NCI-H2029 treated with DMSO at 0.1 percent for 48 hours (cell line): ENCODE measurements around the gene USP12.
A peak's percentile ranks its signal among the peaks of the same experiment; 100 is the strongest.
"Not testable (repeated sequence)": the region's sequence is repeated elsewhere in the genome, so short reads cannot be mapped to it uniquely, and the experiment has no call there.

Experiments
- DNase-seq: peaks from one replicate; lab custom pipeline; 2025; lab: John Stamatoyannopoulos, UW

USP12 gene

DNA sequence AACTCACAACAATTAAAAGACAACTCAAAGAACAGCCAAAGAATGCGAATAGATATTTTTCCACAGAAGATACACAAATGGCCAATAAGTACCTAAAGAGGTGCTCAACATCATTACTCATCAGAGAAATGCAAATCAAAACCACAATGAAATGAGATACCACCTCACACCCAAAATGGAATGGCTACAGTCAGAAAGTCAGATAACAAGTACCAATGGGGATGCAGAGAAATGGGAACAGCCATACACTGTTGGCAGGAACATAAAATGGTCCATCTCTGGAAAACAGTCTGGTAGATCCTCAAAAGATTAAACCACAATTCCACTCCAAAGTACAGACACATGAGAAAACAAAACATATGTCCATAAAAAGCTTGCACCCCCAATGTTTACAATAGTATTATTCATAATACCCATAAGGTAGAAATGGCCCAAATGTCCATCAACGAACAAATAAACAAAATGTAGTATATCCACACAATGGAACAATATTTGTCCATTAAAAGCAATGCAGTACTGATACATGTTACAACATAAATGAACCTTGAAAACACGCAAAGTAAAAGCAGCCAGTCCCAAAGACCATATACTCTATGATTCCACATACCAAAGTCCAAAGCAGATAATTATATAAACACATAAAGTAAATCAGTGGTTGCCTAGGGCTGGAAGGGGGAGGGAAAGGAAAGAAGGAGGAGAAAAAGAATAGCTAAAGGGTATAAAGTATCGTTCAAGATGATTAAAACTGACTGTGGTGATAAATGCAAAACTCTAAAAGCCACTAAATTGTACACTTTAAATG, 19.6 kb downstream of the USP12 start:
- no peak for DNase-seq

DNA sequence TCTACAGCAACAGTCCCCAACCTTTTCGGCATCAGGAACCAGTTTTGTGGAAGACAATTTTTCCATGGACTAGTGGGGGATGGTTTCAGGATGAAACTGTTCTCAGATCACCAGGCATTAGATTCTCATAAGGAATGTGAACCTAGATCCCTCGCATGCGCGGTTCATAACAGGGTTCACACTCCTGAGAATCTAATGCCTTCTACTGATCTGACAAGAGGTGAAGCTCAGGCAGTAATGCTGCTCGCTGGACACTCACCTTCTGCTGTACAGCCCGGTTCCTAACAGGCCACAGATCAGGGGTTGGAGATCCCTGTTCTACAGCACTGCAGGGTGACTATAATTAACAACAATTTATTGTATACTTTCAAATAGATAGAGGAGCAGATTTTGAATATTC, 21.9 kb downstream of the USP12 start:
- no peak for DNase-seq

DNA sequence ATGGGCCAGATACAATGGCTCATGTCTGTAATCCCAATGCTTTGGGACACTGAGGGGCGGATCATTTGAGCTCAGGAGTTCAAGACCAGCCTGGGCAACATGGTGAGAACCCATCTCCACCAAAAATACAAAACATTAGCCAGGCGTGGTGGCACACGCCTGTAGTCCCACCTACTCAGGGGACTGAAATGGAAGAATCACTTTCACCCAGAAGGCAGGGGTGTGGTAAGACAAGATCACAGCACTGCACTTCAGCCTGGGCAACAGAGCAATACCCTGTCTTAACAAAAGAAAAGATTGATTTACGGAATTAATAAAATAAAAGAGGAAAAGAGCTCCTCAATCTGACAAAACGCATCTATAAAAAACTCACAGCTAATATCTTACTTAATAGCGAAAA, 22.7 kb downstream of the USP12 start:
- no peak for DNase-seq

DNA sequence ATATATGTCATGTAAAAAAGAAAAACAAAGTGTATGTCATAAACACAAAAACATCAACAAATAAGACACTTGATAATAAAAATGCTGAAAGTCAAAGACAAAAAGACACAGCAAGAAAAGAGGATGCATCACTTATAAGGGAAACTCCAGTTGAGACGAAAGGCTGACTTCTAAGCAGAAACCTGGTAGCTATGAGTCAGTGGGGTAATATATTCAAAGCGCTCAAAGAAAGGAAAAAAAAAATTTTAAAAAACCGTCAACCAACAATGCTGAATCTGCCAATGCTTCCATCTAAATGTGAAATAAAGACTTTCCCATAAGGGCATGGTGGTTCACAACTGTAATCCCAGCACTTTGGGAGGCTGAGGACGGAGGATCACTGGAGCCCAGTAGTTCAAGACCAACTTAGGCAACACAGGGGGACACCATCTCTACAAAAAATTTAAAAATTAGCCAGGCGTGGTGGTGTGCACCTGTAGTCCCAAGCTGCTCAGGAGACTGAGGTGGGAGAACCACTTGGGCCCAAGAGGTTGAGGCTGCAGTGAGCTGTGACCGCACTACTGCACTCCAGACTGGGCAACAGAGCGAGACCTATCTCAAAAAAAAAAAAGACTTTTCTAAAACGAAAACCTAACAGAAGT, 24.0 kb downstream of the USP12 start:
- no peak for DNase-seq

DNA sequence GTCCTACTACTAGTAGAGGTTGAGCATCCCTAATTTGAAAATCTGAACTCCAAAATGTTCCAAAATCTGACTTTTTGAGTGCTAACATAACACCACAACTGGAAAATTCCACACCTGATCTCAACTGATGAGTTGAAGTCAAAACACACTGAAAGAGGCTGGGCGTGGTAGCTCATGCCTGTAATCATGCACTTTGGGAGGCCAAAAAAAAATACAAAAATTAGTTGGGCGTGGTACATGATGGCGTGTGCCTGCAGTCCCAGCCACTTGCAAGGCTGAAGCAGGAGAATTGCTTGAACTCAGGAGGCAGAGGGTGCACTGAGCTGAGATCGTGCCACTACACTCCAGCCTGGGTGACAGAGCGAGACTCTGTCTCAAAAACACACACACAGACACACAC, 29.9 kb downstream of the USP12 start:
- DNase-seq: no peak

DNA sequence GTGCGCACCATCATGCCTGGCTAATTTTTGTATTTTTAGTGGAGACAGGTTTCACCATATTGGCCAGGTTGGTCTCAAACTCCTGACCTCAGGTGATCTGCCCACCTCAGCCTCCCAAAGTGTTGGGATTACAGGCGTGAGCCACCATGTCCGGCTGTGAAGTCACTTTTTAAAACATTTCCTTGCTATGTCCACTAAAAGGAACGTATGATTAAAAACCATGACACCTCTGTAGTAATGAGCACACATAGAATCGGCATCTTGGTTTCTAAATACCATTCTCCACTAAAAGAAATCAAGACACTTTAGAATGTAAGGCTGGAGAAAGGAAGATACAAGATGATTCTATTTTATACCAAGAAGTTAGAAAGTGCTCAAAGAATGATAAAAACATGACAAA, 30.5 kb downstream of the USP12 start:
- not testable (repeated sequence) for DNase-seq

DNA sequence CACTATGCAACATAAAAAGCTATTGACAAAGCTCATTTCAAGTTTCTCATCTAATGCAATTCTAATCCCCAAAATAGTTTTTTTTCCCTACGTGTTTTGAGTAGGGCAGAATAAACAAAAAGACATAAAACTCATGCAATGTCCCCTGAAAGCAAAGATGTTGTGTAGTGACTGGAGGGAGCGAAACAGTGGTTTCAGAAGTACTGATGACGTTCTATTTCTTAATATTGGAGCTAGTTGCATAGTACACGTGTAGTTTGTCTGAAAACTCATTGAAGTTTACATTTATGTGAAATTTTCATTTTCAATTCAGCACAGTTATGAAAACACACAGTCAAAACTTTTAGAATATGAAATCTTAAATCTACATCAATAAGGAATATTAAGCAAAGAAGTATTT, 31.6 kb downstream of the USP12 start:
- no peak for DNase-seq

DNA sequence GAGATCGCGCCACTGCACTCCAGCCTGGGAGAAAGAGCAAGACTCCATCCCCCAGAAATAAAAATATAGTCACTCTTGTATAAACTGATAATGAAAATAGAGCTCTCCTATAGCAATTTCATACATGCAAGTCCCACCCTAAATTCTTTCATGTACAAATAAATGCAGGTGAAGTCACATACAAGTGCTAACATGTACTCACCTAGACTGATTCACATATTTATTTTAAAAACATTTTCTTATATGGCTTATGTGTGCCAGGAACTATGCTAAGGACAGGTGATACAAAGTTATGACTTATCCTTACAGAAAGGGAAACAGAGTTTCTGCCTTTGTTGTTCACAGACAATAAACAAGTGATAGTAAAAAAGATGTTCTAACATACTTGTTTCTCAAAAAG, 32.0 kb downstream of the USP12 start:
- DNase-seq: no peak

DNA sequence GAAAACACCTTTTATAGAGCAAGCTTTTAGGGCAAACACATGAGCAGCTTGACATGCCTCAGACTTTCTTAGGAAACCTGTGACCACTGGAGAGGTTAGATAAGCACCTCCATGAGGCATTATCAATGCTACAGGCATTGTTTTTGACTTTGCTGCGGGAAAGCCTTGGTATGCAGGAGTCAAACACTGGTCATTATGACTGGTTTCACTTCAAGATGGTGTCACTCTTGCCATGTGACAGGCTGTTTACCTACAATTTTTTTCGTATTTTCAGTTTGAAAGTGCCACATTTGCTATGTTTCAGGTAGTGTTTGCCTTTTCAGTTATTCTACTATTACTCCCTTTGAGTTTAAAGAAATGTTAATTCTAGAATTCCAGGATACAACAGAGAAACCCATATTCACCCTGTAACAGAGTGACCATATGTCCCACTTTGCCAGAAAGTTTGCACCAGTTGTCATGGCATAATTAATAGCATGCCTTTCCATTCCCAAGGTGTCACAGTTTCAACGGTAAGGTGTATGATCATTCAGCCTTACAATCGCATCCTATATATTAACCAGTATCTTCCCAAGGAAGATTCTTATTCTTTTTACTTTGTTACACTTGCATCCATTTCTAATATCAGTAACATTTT, 33.0 kb downstream of the USP12 start:
- no peak for DNase-seq

DNA sequence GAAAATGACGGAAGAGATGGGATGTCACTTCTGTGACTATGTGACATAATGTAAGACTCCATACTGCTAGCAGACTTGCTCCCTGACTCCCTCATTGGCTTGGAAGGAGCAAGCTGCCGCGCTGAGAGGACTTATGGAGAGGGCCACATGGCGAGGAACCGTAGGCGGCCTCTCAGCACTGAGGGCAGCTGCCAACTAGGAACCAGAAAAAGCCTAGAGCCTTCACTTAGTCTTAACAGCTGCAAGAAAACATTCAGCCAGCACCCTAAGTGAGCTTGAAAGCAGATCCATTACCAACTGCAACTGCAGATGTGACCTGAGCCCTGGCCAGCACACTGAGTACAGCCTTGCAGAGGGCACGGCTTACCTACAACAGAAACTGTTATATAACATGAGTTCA, 33.9 kb downstream of the USP12 start:
- no peak for DNase-seq

DNA sequence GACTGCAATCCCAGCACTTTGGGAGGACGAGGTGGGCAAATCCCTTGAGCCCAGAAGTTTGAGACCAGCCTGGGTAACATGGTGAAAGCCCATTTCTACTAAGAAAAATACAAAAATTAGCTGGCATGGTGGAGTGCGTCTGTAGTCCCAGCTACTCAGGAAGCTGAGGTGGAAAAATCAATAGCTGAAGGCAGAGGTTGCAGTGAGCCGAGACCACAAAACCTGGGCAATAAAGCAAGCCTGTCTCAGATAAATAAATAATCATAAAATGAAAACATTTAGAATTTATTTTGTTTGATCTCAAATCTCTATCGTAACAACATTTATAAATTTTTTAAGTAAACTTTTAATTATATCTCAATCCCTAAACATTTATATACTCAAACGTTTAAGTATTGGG, 36.6 kb downstream of the USP12 start:
- DNase-seq: no peak

DNA sequence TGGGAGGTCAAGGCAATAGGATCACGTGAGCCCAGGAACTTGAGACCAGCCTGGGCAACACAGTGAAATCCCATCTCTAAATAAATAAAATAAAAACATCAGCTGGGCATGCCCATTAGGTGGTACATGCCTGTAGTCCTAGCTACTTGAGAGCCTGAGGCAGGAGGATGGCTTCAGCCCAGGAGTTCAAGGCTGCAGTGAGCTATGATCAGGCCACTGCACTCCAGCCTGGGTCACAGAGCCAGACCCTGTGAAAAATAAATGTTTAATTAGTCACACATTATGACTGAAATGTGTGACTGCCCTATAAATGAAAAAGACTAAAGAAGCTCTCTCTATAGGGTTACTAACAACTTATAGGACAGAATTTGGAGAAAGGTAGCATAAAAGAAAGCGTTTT, 37.7 kb downstream of the USP12 start:
- DNase-seq: no peak

DNA sequence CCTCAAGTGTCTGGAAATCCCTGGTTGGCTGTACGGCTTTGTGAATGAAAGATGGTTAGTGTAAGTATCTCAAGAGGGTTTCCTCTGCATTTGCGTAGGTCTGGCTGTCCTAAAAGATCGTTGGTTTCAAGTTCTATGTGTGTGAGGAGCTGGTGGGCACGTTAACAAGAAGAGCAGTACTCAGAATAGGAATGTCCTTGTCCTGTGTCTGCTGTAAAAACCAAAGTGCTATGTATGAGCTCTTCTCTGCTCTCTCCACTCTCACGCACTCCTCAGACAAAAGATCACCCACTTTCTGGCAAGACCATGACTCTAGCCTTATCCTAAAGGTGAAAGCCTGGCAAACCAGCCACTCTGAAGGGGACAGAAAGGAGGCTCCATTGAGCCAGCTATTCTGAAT, 39.1 kb downstream of the USP12 start:
- DNase-seq: no peak

DNA sequence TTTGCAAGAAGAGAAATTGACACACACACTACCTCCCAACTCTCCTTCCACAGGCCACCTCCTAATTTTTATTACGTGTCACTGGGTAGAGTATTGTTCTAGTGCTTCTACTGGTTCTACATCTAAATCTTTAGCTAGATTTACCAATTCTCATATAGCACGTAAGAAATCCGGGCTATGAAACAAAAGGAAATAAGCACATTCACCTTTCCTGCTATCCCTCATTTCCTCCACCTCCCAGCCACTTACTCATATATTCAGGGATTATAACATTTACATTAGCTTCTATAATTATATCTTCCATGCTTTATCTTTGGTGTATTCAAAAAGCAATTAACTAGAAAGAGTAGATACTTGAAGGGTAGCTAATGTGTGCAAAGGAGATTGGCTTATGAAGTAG, 39.7 kb downstream of the USP12 start:
- no peak for DNase-seq

DNA sequence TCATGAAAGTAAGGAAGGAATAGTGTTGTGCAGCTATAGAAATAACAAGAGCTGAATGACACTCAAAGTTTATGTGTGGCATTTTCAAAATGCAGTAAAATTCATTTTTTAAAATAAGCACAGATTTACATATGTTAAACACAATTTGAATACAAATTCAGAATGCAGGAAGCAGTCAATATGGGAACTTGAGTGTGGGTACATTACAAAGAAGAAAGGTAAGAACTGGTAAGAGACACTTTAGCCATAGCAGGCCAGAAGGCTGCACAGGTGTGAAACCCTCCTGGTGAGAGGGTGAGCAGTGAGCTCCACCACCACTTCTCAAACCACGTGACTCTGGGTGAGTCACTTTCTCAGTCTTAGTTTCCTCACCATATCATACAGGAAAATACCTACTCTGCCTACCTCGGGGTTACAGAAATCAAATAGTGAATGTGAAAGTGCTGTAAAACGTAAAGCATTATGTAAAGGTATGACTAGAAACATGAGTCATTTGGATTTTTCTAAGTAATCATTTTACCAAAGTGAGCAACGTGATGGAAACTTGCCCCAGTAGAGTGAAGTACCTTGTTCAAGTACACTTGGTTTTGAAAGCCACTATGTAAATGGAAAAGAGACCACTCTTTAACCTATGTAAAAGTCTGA, 40.5 kb downstream of the USP12 start:
- DNase-seq: no peak

DNA sequence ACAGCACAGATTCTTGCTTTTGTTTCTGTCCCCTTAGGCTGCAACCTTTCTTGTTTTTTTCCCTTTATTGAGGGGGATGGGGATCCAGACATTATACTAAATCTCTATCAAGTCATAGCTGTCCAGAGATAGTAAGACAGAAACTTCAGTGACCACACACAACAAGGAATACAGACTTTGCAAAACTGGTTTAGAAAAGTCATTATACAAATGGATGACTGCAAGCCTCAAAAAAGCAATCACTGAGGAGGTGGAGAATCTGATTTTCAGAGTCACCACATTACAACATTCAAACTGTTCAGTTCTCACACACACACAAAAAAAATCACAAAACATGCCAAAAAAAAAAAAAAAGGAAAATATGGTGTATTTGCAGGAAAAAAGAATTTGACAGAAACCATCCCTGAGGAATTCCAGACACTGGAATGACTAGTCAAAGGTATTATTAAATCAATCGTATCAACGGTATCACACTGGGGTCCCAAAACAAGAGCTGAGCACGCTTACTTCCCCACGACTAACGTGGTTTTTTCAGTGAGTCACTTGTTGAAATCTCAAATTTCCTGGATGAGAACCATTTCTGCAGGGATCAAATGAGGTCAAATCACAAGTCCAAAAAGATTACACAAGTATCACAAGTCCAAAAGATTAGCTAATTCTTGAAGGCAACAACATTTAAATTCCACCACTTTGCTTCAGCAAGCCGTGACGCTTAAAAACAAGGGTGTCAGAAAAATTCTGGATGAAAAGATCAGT, 41.2 kb downstream of the USP12 start:
- DNase-seq: no peak

DNA sequence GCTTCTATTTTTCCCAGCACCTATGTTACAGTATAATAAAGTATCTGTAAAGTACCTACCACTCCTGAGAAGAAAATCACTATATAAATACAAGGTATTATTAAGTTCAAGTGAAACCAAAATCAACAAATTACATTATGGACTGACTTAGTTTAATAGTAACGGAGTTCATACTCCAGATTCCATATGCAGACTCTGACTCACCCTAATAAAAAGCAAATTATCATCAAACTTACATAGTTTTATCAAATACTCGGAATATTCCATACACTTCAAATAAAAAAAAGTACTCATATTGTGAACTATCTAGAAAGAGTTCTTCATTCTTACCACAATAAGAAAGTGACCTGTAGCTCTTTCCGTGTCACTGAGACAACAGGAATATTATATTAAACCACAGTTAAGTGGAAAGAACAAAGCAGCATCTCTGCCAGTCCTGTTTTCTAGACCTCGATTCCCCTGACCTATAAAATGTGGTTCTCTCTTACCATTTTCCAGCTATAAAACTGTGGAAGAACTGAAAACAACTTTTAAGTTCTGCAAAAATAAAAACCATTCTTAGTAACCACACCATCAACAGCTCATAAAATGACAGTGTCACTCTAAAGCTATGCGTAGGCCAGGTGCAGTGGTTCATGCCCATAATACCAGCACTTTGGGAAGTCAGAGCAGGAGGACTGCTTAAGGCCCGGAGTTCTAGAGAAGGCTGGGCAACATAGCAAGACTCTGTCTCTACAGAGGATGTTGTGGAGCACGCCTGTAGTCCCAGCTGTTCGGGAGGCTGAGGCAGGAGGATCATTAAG, 42.6 kb downstream of the USP12 start:
- DNase-seq: no peak

DNA sequence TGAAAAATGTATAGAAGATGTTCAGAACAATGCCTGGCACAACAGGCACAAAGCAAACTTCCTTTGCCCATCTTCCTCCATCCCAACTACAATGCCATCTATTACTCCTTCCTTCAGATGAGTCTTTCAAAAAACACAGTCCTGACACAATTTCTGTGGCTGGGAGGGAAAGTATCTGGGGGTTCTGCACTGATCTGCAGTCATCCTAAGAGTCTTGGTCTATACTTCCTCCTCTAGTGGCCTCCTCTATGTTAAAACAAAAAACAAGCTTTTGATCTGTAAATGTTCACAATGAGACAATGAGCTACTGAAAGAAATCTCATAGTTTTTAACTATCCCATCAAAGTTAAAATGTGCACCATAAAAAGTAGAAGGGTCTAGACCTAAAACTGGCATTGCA, 44.8 kb downstream of the USP12 start:
- no peak for DNase-seq

DNA sequence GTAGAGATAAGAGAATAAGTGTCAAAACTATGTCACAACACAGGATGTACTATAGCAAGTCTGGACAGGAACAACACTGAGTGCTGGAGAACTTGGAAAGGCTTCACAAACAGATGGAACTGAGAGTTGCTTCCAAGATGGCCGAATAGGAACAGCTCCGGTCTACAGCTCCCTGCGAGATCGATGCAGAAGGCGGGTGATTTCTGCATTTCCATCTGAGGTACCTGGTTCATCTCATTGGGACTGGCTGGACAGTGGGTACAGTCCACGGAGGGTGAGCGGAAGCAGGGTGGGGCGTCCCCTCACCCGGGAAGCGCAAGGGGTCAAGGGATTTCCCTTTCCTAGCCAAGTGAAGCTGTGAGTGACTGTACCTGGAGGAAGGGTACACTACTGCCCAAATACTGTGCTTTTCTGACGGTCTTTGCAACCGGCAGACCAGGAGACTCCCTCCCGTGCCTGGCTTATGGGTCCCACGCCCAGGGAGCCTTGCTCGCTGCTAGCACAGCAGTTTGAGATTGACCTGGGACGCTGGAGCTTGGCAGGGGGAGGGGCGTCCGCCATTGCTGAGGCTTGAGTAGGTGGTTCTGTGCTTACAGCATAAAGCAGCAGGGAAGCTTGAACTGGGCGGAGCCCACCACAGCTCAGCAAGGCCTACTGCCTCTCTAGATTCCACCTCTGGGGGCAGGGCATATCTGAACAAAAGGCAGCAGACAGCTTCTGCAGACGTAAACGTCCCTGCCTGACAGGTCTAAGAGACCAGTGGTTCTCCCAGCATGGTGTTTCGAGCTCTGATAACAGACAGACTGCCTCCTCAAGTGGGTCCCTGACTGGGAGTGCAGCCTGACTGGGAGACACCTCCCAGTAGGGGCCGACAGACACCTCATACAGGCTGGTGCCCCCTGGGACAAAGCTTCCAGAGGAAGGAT, 46.0 kb downstream of the USP12 start:
- DNase-seq: peak; percentile 42

DNA sequence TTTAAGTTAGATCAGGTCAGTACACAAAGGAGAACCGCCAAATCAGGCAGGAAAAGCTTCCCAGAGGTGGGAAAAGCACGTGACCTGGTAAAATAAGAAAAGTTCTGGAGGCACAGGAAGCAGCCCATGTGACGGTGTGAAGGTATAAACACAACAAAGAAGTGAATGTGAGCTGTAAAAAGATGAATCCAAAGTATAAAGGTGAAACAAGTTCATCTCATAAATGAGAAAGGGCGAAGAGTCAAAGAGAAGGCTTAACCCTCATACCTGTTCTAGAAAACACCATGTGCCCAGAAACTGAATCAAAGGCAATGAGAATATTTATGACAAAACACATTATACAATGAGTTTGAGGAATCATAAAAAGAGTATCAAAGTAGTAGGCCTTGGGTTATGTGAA, 47.0 kb downstream of the USP12 start:
- no peak for DNase-seq
